GM20000 (cell line): Measurements from ENCODE around the gene KY.
A peak's percentile ranks its signal among the peaks of the same experiment; 100 is the strongest.

Experiments used
- DNase-seq: peaks from one replicate; pipeline ENCODE4 v3.0.0; 2012; ENCODE audit warnings: low spot score
- TF ChIP-seq, protein P1 (sequence below): IDR thresholded peaks from 2 replicates; pipeline ENCODE4 v1.5.1; 2012; ENCODE audit warnings: mild to moderate bottlenecking, control low read depth; ENCODE audit errors: extremely low read depth, missing control alignments

KY gene

DNA sequence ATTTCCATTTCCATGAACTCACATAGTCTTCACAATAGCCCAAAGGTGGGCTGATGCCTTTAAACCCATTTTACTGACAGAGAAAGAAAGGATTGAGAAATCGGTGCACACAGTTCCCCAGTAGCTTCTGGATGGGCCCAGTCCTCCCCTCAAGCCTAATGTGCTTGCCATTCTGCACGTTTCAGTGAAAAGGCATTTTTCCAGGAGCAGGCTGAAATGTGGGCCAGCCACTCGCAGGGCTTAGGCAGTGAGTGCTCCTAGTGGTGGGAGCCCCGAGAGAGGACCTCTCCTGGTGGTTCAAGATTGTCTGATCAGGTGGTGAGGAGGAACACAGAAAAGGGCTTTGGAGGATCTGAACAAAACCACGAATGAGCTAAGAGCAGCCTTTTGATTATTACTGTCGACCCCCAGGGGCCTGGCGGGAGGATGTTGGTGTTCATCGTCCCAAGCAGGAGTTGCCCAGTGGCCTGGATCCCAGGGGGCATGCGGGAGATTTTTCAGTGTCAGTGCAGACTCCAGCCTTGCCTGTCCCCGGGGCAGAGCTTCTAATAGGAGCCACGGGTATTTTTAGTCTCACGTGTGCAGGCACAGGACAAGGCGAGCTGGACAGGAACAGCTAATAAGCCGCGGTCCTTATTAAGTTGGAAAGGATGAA, 8.7 kb upstream of the KY start:
- DNase-seq = no peak
- TF ChIP-seq, protein P1, sequence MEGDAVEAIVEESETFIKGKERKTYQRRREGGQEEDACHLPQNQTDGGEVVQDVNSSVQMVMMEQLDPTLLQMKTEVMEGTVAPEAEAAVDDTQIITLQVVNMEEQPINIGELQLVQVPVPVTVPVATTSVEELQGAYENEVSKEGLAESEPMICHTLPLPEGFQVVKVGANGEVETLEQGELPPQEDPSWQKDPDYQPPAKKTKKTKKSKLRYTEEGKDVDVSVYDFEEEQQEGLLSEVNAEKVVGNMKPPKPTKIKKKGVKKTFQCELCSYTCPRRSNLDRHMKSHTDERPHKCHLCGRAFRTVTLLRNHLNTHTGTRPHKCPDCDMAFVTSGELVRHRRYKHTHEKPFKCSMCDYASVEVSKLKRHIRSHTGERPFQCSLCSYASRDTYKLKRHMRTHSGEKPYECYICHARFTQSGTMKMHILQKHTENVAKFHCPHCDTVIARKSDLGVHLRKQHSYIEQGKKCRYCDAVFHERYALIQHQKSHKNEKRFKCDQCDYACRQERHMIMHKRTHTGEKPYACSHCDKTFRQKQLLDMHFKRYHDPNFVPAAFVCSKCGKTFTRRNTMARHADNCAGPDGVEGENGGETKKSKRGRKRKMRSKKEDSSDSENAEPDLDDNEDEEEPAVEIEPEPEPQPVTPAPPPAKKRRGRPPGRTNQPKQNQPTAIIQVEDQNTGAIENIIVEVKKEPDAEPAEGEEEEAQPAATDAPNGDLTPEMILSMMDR = no peak

DNA sequence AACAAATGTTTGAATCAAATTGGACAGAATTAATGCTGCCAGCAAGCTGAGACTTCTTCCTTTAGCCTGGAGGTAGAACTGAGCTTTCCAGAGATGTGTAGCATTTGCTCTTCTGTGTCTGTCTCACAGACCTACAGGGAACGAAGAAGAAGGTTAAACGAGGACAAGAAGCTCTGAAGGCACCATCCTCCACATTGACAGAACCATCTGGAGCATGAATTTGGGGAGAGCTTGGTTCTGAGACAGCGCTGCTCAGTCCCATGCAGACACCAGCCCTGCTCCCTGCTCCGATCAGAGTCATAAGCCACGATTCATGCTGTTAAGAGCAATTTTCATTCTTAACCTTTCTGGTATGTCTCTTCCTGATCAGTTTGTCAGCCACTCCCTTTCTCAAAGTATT, 7.7 kb upstream of the KY start:
- TF ChIP-seq, protein P1 = no peak
- DNase-seq = no peak

DNA sequence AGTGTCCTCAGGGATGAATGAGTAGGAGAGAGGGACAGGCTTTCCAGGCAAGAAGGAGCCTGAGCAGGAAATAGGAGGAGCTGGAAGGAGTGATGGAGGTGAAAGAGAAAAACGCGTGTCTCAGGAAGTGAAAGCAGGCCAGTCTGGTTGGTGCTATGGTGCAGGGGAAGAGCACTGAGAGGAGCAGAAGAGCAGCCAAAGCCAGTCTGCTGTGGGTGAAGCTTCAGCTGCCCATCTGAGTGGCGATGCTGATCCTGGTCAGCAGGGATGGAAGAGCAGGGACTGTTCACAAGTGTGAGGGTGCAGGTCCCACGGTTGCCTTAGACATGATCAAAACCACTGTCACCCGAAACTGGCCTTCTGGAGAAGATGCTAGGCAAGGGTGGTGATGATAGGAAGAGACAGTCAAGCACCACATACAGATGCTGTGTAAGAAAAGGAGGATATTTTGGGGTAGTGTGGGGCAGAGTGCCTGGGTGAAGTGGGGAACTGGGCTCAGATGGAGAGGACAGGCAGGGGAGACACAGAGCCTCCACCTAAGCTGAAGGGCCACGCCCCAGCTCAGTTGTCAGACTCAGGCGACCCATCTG, 5.5 kb upstream of the KY start:
- no peak for DNase-seq
- TF ChIP-seq, protein P1 = no peak

DNA sequence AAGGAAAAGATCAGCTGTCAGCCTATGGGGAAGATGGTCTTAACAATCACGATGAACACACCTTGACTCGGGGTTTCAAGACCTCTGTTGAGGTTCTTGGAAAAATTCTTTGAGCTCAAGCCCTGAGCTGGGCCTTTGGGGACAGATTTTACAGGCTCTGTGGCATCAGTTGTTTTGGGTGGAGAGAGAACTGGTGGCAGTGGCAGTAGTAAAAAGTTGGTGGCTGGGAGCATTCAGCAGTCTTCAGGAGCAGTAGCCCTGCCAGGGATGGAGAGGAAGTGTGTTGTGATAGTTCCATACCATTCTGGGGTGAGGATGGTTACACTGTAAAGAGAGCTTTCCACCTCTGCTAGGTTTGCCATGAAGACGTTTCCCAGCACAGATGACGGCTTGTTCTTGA, 4.9 kb upstream of the KY start:
- TF ChIP-seq, protein P1 = no peak
- DNase-seq = no peak

DNA sequence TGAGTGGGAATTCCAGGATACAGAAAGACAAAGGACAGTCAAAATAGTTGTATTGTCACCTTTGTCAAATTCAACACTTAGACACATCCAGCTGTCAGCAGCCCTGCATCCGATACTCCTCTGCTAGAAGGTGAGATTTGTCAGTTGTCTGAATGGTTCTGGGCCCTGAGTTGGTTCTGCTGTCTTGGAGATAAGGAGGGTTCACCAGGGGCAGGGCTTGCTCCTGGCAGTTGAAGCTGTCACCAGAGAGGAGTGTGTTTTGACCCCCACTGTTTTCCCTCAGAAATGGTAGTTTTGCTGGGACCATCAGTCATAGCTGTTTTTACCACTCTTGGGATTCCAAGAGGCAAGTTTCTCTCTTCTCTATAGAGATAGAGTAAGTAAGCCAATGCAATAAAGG, 3.2 kb upstream of the KY start:
- peak; percentile 4 for DNase-seq
- TF ChIP-seq, protein P1 = no peak

DNA sequence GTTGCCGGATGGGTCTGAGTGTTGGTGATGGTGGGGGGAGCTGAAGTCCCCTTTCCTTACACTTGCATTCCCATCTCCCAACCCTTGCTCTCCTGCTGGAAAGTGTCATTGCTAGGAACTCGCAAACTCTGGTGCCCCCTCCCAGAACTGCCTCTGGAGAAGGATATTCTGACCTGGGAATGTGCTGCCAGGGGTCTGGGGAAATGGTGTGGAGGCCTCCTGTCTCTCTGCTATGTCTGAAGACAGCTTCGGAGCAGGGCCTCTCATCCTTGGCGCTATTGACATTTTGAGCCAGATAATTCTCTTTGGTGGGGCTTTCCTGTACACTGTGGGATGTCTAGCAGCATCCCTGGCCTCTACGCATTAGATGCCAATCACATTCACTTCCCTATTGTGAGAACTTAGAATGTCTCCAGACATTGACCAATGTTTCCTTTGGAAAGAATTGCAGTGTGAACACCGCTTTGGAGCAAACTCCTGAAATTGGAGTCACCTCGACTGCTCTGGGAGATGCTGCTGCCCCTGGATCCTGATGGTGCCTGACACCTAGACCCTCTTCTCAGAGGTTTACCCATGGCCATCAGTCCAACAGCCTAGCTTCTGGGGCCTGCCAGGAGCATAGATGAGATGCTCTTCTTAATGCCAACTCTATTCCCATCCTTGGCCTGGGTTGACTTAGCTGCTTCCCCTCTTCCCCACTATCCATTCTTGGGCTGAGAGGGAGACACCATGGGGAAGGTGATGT, 2.2 kb upstream of the KY start:
- TF ChIP-seq, protein P1 = no peak
- DNase-seq = peak; percentile 6

DNA sequence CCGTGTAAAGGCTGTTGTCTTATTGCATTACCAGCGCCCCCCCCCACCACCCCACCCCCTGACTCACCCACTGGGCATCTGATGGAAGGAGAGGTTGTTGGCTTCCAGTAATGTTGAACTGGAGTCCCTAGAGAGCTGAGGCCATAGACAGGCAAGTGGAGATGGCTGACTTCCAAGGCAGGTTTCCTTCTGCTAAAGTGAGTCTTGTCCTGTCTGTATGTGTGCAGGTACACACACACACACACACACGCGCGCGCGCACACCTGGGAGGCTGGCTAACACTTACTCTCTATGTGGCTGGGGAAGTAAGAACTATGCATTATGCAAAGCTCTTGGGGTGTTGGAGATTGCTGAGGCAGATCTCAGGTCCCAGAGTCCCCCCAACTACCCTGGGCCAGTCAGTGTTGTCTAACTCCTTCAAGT, 1.6 kb upstream of the KY start:
- no peak for DNase-seq
- TF ChIP-seq, protein P1 = no peak
